ENCODE results near the gene ST3GAL3. TPM values are rescaled to one million over a fixed set of nuclear protein-coding genes. Genes with fewer than 3 reads are reported as not detected.

The ST3GAL3 gene
- total and polyA plus RNA-seq, 2 of the 13 experiments (the other 11 are each of a cell fraction or from before 2014, with no cell fraction given), result 5.1 to 8.1 TPM

DNA sequence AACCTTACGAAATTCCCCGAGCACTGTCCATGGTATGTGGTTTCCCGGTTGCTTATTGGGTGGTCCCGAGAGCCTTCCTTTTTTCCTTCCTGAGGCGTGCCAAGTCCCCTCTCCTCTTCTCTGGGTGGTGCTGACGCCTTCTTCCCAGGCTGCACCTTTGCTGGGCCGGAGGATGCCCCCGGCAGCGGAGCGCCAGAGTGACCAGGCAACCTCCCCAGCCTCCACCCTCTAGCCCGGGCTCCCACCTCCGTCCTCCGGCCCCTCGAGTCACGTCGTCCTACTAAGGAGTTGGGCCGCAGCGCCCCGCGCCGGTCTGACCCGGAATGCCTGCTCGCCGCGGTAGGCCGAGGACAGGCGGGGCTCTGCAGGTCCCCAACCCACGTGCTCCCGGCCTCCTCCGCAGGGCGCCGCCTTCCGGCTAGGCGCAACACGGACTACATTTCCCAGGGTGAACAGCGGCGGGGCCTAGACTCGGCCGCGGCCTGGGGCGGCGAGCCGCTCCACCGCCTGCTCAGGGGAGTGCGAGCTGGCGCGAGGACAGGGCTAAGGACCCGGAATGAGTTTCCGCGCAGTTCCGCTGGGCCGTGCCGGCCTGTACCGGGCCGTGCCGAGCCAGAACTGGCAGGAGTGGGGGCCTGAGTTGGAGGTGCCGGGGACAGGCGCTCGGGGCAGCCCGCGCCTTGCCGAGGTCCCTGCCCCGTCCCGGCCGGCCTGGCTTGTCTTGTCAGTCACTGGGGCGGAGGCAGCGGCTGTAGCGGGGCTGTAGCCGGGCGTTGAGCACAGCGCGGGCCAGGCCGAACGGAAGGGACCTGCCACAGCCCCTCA, 239.1 kb downstream of the ST3GAL3 start, which contains the start of gene IPO13 (continued):
- peak; percentile 91 for TF ChIP-seq MIER3 (CRISPR knock-in tag; IDR thresholded peaks at IDR 0.05; ENCODE audit: borderline replicate concordance)
- TF ChIP-seq ZNF253 (CRISPR knock-in tag; IDR thresholded peaks at IDR 0.05; ENCODE audit: borderline replicate concordance), result peak; percentile 74; the same call in 1 of the 2 replicates
- TF ChIP-seq NCOA2 (CRISPR knock-in tag; IDR thresholded peaks at IDR 0.05), result peak; percentile 49; the same call in 1 of the 2 replicates
- 0 out of 2 replicates have a peak, but pooled peaks have one; percentile 59 for TF ChIP-seq SNAPC2 (CRISPR knock-in tag; IDR thresholded peaks at IDR 0.05)
- peak; percentile 67 for TF ChIP-seq NRL (CRISPR knock-in tag; IDR thresholded peaks at IDR 0.05; ENCODE audit: borderline replicate concordance)
- TF ChIP-seq REPIN1 (CRISPR knock-in tag; IDR thresholded peaks at IDR 0.05; ENCODE audit: borderline replicate concordance, low read depth), result peak; percentile 74; the same call in 1 of the 2 replicates
- TF ChIP-seq ZNF800 (CRISPR knock-in tag; IDR thresholded peaks at IDR 0.05), result 0 out of 2 replicates have a peak, but pooled peaks have one; percentile 9
- TF ChIP-seq POGZ (CRISPR knock-in tag; IDR thresholded peaks at IDR 0.05), result peak; percentile 82
- TF ChIP-seq IKZF5 (CRISPR knock-in tag; IDR thresholded peaks at IDR 0.05), result peak; percentile 81; the same call in 1 of the 2 replicates
- peak; percentile 52 for TF ChIP-seq JARID2 (CRISPR knock-in tag; IDR thresholded peaks at IDR 0.05; ENCODE audit: insufficient replicate concordance)
- TF ChIP-seq EZH2 (conservative IDR thresholded peaks at IDR 0.05; ENCODE audit: low read depth, low read length), result no peak
- TF ChIP-seq, protein P1, sequence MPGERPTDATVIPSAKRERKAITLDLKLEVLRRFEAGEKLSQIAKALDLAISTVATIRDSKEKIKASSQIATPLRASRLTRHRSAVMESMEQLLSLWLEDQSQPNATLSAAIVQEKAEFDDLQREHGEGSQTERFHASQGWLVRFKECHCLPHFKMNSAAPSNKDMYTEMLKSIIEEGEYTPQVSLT (CRISPR knock-in tag; IDR thresholded peaks at IDR 0.05; ENCODE audit: borderline replicate concordance, low read depth), result no peak
- no peak for TF ChIP-seq ZNF407 (CRISPR knock-in tag; IDR thresholded peaks at IDR 0.05; ENCODE audit: not compliant biosample characterization)
- TF ChIP-seq ZNF777 (CRISPR knock-in tag; IDR thresholded peaks at IDR 0.05), result no peak; the same call in 1 of the 2 replicates
- TF ChIP-seq GTF2F1 (IDR thresholded peaks at IDR 0.05; ENCODE audit: low read length), result no peak
- no peak for TF ChIP-seq REXO4 (CRISPR knock-in tag; IDR thresholded peaks at IDR 0.05; ENCODE audit: borderline replicate concordance)

All from HepG2 (cell line).